CD4-positive, alpha-beta memory T cell (primary cell): Measurements from ENCODE around the gene CTXND1. TPM values are rescaled to one million over a fixed set of nuclear protein-coding genes. Genes with fewer than 3 reads are reported as not detected.

Experiments
- CTCF ChIA-PET: fragments of 350-600 bp; sonication (Branson Sonifier 250); formaldehyde crosslinking; loops from one replicate; lab custom pipeline; 2021; ENCODE audit warnings: inconsistent platforms; ENCODE audit not compliant: partially characterized antibody; lab: Charles Lee
- POLR2A ChIA-PET: fragments of 350-600 bp; sonication (Branson Sonifier 250); formaldehyde crosslinking; loops from one replicate; lab custom pipeline; 2021; ENCODE audit not compliant: partially characterized antibody; lab: Charles Lee
- DNase-seq, 5 donors: peaks; one replicate each; pipeline versions ENCODE4 v3.0.0 to v3.0.0-alpha.2; 2020 to 2022; ENCODE audit warnings: mixed read lengths in 1 of 5
- H3K27ac ChIP-seq: one replicate; pipeline ENCODE4 v1.7.0; 2013; ENCODE audit warnings: low read depth, low read length
- H3K27me3 ChIP-seq: 2 replicates; pipeline ENCODE4 v1.7.0; 2013; ENCODE audit warnings: mild to moderate bottlenecking, low read length, moderate library complexity; ENCODE audit not compliant: insufficient read depth
- H3K36me3 ChIP-seq: 2 replicates; pipeline ENCODE4 v1.7.0; 2013; ENCODE audit warnings: mild to moderate bottlenecking, low read length, moderate library complexity; ENCODE audit not compliant: insufficient read depth
- H3K4me1 ChIP-seq: 2 replicates; pipeline ENCODE4 v1.7.0; 2013; ENCODE audit warnings: mild to moderate bottlenecking, low read length, moderate library complexity; ENCODE audit not compliant: insufficient read depth
- H3K4me3 ChIP-seq, 2 donors: one replicate each; pipeline ENCODE4 v1.7.0; 2013; ENCODE audit warnings: low read length in 2 of 2, mild to moderate bottlenecking in 1 of 2
- H3K9me3 ChIP-seq, 2 donors: one replicate each; pipeline ENCODE4 v1.7.0; 2013; ENCODE audit warnings: low read length in 2 of 2, control low read depth in 1 of 2; ENCODE audit not compliant: control insufficient read depth in 1 of 2
- H3K27ac Mint-ChIP-seq, 7 donors: one replicate each; pipeline ENCODE4 v1.8.0; 2020 to 2021; ENCODE audit warnings: mixed read lengths in 7 of 7, mild to moderate bottlenecking in 6 of 7, inconsistent platforms in 3 of 7, moderate library complexity in 3 of 7
- H3K27me3 Mint-ChIP-seq, 2 donors: one replicate each; pipeline ENCODE4 v1.8.0; 2020 to 2021; ENCODE audit warnings: mixed read lengths in 2 of 2
- H3K36me3 Mint-ChIP-seq, 2 donors: one replicate each; pipeline ENCODE4 v1.8.0; 2020 to 2021; ENCODE audit warnings: mixed read lengths in 2 of 2, inconsistent platforms in 1 of 2, mild to moderate bottlenecking in 1 of 2
- H3K4me1 Mint-ChIP-seq, 4 donors: one replicate each; pipeline ENCODE4 v1.8.0; 2020 to 2021; ENCODE audit warnings: mixed read lengths in 4 of 4, mild to moderate bottlenecking in 1 of 4
- H3K4me3 Mint-ChIP-seq, 8 donors: one replicate each; pipeline ENCODE4 v1.8.0; 2020 to 2021; ENCODE audit warnings: mixed read lengths in 8 of 8, mild to moderate bottlenecking in 7 of 8, moderate library complexity in 6 of 8, inconsistent platforms in 3 of 8
- H3K9me3 Mint-ChIP-seq, 8 donors: one replicate each; pipeline ENCODE4 v1.8.0; 2020 to 2021; ENCODE audit warnings: mixed read lengths in 8 of 8, mild to moderate bottlenecking in 5 of 8, inconsistent platforms in 3 of 8, moderate library complexity in 1 of 8
- intact Hi-C: fragments of 100-400 bp; cut with micrococcal nuclease; formaldehyde crosslinking; loops from one replicate; pipeline ENCODE4 v1.15.1; 2023
- polyA plus RNA-seq, 2 donors: library from polyadenylated mRNA; unstranded; fragments of 300-500 nt; fragmentation: Illumina TruSeq; gene quantifications; one replicate each; pipeline ENCODE4 v1.2.3, GENCODE V29; 2021
- total RNA-seq, 2 experiments: library from RNA; stranded (reverse); gene quantifications; one replicate each; pipeline ENCODE4 v1.2.3, GENCODE V29; 2021

The CTXND1 gene
- total and polyA plus RNA-seq, 4 experiments from 2014 or later: not detected

GRCh38 chr15:80151148-80151547 is 100.9 kb downstream of the CTXND1 start:
- H3K4me1 Mint-ChIP-seq: peaks cover 16 to 23% (median 20%) of the 10 kb centered on the region in 4 donors
- H3K4me3 Mint-ChIP-seq: peak overlapping the region in 4 of 8 donors; percentile 1 to 36 (median 18)
- no peaks in the 10 kb centered on the region for H3K27me3 ChIP-seq
- ChIA-PET POLR2A (interaction anchor here (1.1 kb wide), 1 partner anchor 20 kb away, joined by 3 read pairs; no protein-coding TSS in a partner anchor), CTCF (interaction anchor here (1.2 kb wide), 1 partner anchor 10 kb away, joined by 4 read pairs; no protein-coding TSS in a partner anchor)
- H3K27me3 Mint-ChIP-seq: no peaks in the 10 kb centered on the region
- no peak overlapping the region for H3K4me3 ChIP-seq
- peaks cover 14% of the 10 kb centered on the region for H3K4me1 ChIP-seq
- peak overlapping the region in 3 of 7 donors; percentile 22 to 73 (median 32) for H3K27ac Mint-ChIP-seq
- DNase-seq: no peak
- H3K9me3 Mint-ChIP-seq: peaks cover 0 to 2% (median 0%) of the 10 kb centered on the region in 8 donors
- intact Hi-C loops: loop anchor here (5.0 kb wide), 1 partner anchor 184 kb away; no protein-coding TSS in a partner anchor
- no peaks in the 10 kb centered on the region for H3K9me3 ChIP-seq
- H3K36me3 Mint-ChIP-seq: peaks cover 0 to 4% of the 10 kb centered on the region in 2 donors
- no peaks in the 10 kb centered on the region for H3K36me3 ChIP-seq
- no peak overlapping the region for H3K27ac ChIP-seq

Other genes starting within 250 kb of the CTXND1 start
- gene ZFAND6, start 192.5 kb downstream of the CTXND1 start, total RNA-seq: 10 to 100 TPM; 58.3 to 60.9 TPM
- gene ZFAND6, start 192.5 kb downstream of the CTXND1 start, polyA plus RNA-seq: 100 to 1,000 TPM; 104 to 139 TPM
- 1 to 10 TPM; 7.2 TPM for gene FAH, start 99.2 kb downstream of the CTXND1 start, total RNA-seq
- 1 to 10 TPM; 6.2 to 8.9 TPM for gene FAH, start 99.2 kb downstream of the CTXND1 start, polyA plus RNA-seq
- gene ARNT2, start 152.2 kb upstream of the CTXND1 start, total RNA-seq: not detected
- gene ARNT2, start 152.2 kb upstream of the CTXND1 start, polyA plus RNA-seq: not detected